ENCODE data around the gene PPP1R3G. TPM values are rescaled to one million over a fixed set of nuclear protein-coding genes. Genes with fewer than 3 reads are reported as not detected.

The PPP1R3G gene
- 4.4 TPM for total RNA-seq

- peak in 1 of 2 donors; percentile 82 for DNase-seq (ENCODE audit: extremely low spot score in 2 of 2)
- TF ChIP-seq POLR2AphosphoS5 (IDR thresholded peaks at IDR 0.05; ENCODE audit: insufficient read depth in 1 of 2, low read depth in 1 of 2) (peak in 1 of 2 donors; percentile 81), CTCF (IDR thresholded peaks at IDR 0.05) (no peak)
- Histone ChIP-seq H3K9me3 (no peaks in the 10 kb centered on the region), H3K27me3 (no peaks in the 10 kb centered on the region), H3K4me3 (peak within 1 kb of the TSS; percentile 66 to 71), H3K27ac (peak within 1 kb of the TSS; percentile 88), H3K4me1 (peaks cover 38% of the 10 kb centered on the region), H3K36me3 (no peaks in the 10 kb centered on the region)
- intact Hi-C loops (cut with DNase I): no loop called here
Observed at GRCh38 chr6:5084781-5085647, at the start of gene PPP1R3G. Gene PPP1R3G (plus strand): TSS chr6:5085341. CDS start chr6:5085486, 145 bp downstream.

- H3K9me3 ChIP-seq: no peaks in the 10 kb centered on the region
- H3K4me3 ChIP-seq: no peak overlapping the region
- peak in 1 of 2 donors; percentile 58 for DNase-seq (ENCODE audit: extremely low spot score in 2 of 2)
- no peak for TF ChIP-seq POLR2A (IDR thresholded peaks at IDR 0.05)
- no peak for TF ChIP-seq CTCF (IDR thresholded peaks at IDR 0.05)
- TF ChIP-seq POLR2AphosphoS5 (IDR thresholded peaks at IDR 0.05; ENCODE audit: insufficient read depth in 1 of 2, low read depth in 1 of 2): no peak
- no peaks in the 10 kb centered on the region for H3K27me3 ChIP-seq
- peaks cover 15% of the 10 kb centered on the region for H3K4me1 ChIP-seq
- intact Hi-C loops (cut with DNase I): no loop called here
- no peak overlapping the region for H3K27ac ChIP-seq
- no peaks in the 10 kb centered on the region for H3K36me3 ChIP-seq
Observed at GRCh38 chr6:5036269-5036668, 48.9 kb upstream of the PPP1R3G start.

GRCh38 chr6:5041955-5042354 is 43.2 kb upstream of the PPP1R3G start:
- H3K9me3 ChIP-seq: no peaks in the 10 kb centered on the region
- no peak for DNase-seq (ENCODE audit: extremely low spot score in 2 of 2)
- H3K27me3 ChIP-seq: no peaks in the 10 kb centered on the region
- H3K4me1 ChIP-seq: no peaks in the 10 kb centered on the region
- no peak for TF ChIP-seq POLR2A (IDR thresholded peaks at IDR 0.05)
- TF ChIP-seq POLR2AphosphoS5 (IDR thresholded peaks at IDR 0.05; ENCODE audit: insufficient read depth in 1 of 2, low read depth in 1 of 2): no peak
- no peak for TF ChIP-seq CTCF (IDR thresholded peaks at IDR 0.05)
- no peaks in the 10 kb centered on the region for H3K36me3 ChIP-seq
- H3K27ac ChIP-seq: no peak overlapping the region
- H3K4me3 ChIP-seq: no peak overlapping the region
- intact Hi-C loops (cut with DNase I): no loop called here

GRCh38 chr6:5042436-5042835 is 42.7 kb upstream of the PPP1R3G start:
- DNase-seq (ENCODE audit: extremely low spot score in 2 of 2): no peak
- intact Hi-C loops (cut with DNase I): no loop called here
- Histone ChIP-seq H3K27me3 (no peaks in the 10 kb centered on the region), H3K36me3 (no peaks in the 10 kb centered on the region), H3K4me1 (no peaks in the 10 kb centered on the region), H3K27ac (no peak overlapping the region), H3K9me3 (no peaks in the 10 kb centered on the region), H3K4me3 (no peak overlapping the region)
- TF ChIP-seq CTCF (IDR thresholded peaks at IDR 0.05) (no peak), POLR2AphosphoS5 (IDR thresholded peaks at IDR 0.05; ENCODE audit: insufficient read depth in 1 of 2, low read depth in 1 of 2) (no peak)

- Histone ChIP-seq H3K27me3 (no peaks in the 10 kb centered on the region), H3K4me3 (no peak overlapping the region), H3K4me1 (no peaks in the 10 kb centered on the region), H3K36me3 (no peaks in the 10 kb centered on the region), H3K27ac (no peak overlapping the region), H3K9me3 (no peaks in the 10 kb centered on the region)
- intact Hi-C loops (cut with DNase I): no loop called here
- no peak for TF ChIP-seq POLR2AphosphoS5 (IDR thresholded peaks at IDR 0.05; ENCODE audit: insufficient read depth in 1 of 2, low read depth in 1 of 2)
- TF ChIP-seq POLR2A (IDR thresholded peaks at IDR 0.05): no peak
- TF ChIP-seq CTCF (IDR thresholded peaks at IDR 0.05): no peak
- no peak for DNase-seq (ENCODE audit: extremely low spot score in 2 of 2)
Observed at GRCh38 chr6:5044866-5045265, 40.3 kb upstream of the PPP1R3G start.

All from vagina (tissue), 2 donors.